Tibial artery (tissue), 4 donors: ENCODE data around the gene CEP63.
"Not testable (repeated sequence)": the region's sequence is repeated elsewhere in the genome, so short reads cannot be mapped to it uniquely, and the experiment has no call there.

Experiments
- DNase-seq, 2 donors: peaks; one replicate each; pipeline ENCODE4 v3.0.0-alpha.2; 2019
- H3K27ac ChIP-seq, 2 donors: fragments of 200-600 bp; sonication (generic) in 1 of 2; 1 replicate in 1 of 2; 2 replicates in 1 of 2; pipeline ENCODE4 v1.5.1; 2018 to 2019; ENCODE audit warnings: mild to moderate bottlenecking in 1 of 2
- H3K27me3 ChIP-seq, 2 donors: fragments of 200-600 bp; sonication (generic) in 1 of 2; one replicate each; pipeline versions ENCODE4 v1.5.1 to v1.6.0; 2016 to 2019
- H3K36me3 ChIP-seq, 3 donors: fragments of 200-600 bp; sonication (generic) in 2 of 3; one replicate each; pipeline ENCODE4 v1.5.1; 2016 to 2019; ENCODE audit warnings: mild to moderate bottlenecking in 2 of 3
- H3K4me1 ChIP-seq, 4 donors: fragments of 200-600 bp; sonication (generic) in 2 of 4; 1 replicate in 3 of 4; 2 replicates in 1 of 4; pipeline ENCODE4 v1.5.1; 2016 to 2019
- H3K4me3 ChIP-seq, 2 donors: fragments of 200-600 bp; sonication (generic) in 1 of 2; 1 replicate in 1 of 2; 2 replicates in 1 of 2; pipeline ENCODE4 v1.5.1; 2018 to 2019; ENCODE audit warnings: mild to moderate bottlenecking in 2 of 2
- H3K9me3 ChIP-seq, 3 donors: fragments of 200-600 bp; sonication (generic) in 1 of 3; one replicate each; pipeline ENCODE4 v1.5.1; 2016 to 2019
- intact Hi-C: fragments of 100-400 bp; cut with DNase I; formaldehyde crosslinking; loops from one replicate; pipeline ENCODE4 v1.15.0; 2023; ENCODE audit warnings: low total_unique reads
- TF ChIP-seq, protein P1 (sequence below), 2 experiments: fragments of 200-600 bp in 1 of 2; fragments of 450-650 bp in 1 of 2; IDR thresholded peaks; one replicate each; pipeline ENCODE4 v1.5.1; 2017 to 2019; ENCODE audit warnings: antibody characterized with exemption in 2 of 2, mild to moderate bottlenecking in 1 of 2, moderate library complexity in 1 of 2

The CEP63 gene

DNA sequence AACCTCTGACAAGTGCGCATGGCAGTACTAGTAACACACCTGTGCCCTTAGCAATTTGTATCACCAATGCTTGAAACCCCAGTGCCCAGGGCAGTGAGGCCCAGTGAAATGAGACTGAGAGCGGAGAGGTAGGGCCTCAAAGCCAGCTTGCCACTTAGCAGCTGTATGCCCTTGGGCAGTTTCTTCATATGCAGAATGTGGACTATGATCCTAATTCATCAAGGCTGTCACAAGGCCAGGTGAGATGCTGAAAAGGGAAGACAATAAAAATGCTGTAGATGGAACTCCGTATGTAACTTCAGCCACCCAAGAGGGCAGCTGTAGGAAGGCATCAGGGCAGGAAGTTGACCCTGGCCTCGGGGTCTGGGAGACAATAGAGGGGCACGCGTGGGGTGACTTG is 90.6 kb downstream of the CEP63 start:
- Histone ChIP-seq H3K27ac (no peak overlapping the region), H3K9me3 (peaks cover 0 to 3% (median 0%) of the 10 kb centered on the region in 3 donors), H3K4me1 (no peaks in the 10 kb centered on the region), H3K27me3 (no peaks in the 10 kb centered on the region), H3K4me3 (no peak overlapping the region), H3K36me3 (peaks cover 0 to 3% (median 0%) of the 10 kb centered on the region in 3 donors)
- TF ChIP-seq, protein P1, sequence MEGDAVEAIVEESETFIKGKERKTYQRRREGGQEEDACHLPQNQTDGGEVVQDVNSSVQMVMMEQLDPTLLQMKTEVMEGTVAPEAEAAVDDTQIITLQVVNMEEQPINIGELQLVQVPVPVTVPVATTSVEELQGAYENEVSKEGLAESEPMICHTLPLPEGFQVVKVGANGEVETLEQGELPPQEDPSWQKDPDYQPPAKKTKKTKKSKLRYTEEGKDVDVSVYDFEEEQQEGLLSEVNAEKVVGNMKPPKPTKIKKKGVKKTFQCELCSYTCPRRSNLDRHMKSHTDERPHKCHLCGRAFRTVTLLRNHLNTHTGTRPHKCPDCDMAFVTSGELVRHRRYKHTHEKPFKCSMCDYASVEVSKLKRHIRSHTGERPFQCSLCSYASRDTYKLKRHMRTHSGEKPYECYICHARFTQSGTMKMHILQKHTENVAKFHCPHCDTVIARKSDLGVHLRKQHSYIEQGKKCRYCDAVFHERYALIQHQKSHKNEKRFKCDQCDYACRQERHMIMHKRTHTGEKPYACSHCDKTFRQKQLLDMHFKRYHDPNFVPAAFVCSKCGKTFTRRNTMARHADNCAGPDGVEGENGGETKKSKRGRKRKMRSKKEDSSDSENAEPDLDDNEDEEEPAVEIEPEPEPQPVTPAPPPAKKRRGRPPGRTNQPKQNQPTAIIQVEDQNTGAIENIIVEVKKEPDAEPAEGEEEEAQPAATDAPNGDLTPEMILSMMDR (IDR thresholded peaks at IDR 0.05), result no peak
- no peak for DNase-seq
- intact Hi-C loops, result no loop called here

GRCh38 chr3:134576831-134577230 is 91.0 kb downstream of the CEP63 start:
- H3K4me1 ChIP-seq, result no peaks in the 10 kb centered on the region
- intact Hi-C loops, result no loop called here
- DNase-seq, result no peak
- no peak overlapping the region for H3K4me3 ChIP-seq
- no peak overlapping the region for H3K27ac ChIP-seq
- peaks cover 0 to 3% (median 0%) of the 10 kb centered on the region in 3 donors for H3K36me3 ChIP-seq
- H3K27me3 ChIP-seq, result no peaks in the 10 kb centered on the region
- H3K9me3 ChIP-seq, result peaks cover 0 to 3% (median 0%) of the 10 kb centered on the region in 3 donors
- TF ChIP-seq, protein P1 (IDR thresholded peaks at IDR 0.05), result no peak

DNA sequence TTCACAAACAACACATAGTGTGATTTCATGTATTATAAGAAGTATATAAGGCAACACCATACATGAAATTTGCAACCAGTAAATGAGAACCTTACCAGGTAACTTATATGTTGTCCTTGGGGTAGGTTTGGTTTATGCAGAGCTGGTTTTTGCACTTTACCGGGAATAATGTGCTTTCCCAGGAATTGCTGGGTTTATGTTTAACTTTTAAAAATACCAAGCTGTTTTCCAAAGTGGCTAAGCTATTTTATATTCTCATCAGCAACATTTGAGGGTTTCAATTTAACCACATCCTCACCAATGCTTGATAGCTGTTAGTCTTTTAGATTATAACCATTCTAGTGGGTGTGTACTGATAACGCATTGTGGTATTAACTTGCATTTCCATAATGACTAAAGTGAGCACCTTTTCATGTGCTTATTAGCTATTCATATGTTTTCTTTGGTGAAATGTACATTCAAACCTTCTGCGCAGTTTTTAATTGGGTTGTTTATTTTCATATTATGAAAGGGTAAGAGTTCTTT is 93.3 kb downstream of the CEP63 start:
- TF ChIP-seq, protein P1 (IDR thresholded peaks at IDR 0.05), result no peak
- Histone ChIP-seq H3K4me3 (no peak overlapping the region), H3K4me1 (no peaks in the 10 kb centered on the region), H3K9me3 (no peaks in the 10 kb centered on the region), H3K27ac (no peak overlapping the region), H3K27me3 (no peaks in the 10 kb centered on the region), H3K36me3 (peaks cover 0 to 3% (median 0%) of the 10 kb centered on the region in 3 donors)
- intact Hi-C loops, result no loop called here
- no peak for DNase-seq

DNA sequence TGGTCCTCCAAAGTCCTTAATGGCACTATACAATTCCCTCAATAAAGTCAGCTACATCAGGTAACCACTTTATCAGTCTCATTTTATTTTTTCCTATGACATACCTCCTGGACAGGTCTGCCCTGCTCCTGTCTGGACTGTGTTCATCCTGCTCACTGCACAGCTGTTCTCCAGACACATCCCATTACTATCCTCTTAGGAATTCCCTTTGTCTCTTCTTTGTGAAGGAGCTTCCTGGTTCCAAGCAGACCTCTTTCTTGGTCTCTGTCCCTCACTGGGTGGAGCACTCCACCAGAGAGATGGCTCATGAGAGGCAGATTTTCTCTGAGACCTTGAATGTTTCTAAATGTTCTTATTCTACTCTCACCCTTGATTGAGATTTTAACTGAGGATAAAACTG is 104.9 kb downstream of the CEP63 start:
- Histone ChIP-seq H3K9me3 (no peaks in the 10 kb centered on the region), H3K4me1 (no peaks in the 10 kb centered on the region), H3K27ac (no peak overlapping the region), H3K4me3 (no peak overlapping the region), H3K27me3 (no peaks in the 10 kb centered on the region), H3K36me3 (no peaks in the 10 kb centered on the region)
- intact Hi-C loops, result no loop called here
- DNase-seq, result no peak
- TF ChIP-seq, protein P1 (IDR thresholded peaks at IDR 0.05), result no peak

- no peaks in the 10 kb centered on the region for H3K27me3 ChIP-seq
- no peaks in the 10 kb centered on the region for H3K36me3 ChIP-seq
- DNase-seq, result no peak
- no peak overlapping the region for H3K27ac ChIP-seq
- TF ChIP-seq, protein P1 (IDR thresholded peaks at IDR 0.05), result no peak
- H3K4me3 ChIP-seq, result no peak overlapping the region
- intact Hi-C loops, result no loop called here
- no peaks in the 10 kb centered on the region for H3K4me1 ChIP-seq
- H3K9me3 ChIP-seq, result no peaks in the 10 kb centered on the region
Measured at GRCh38 chr3:134592806-134593205, 106.9 kb downstream of the CEP63 start.

DNA sequence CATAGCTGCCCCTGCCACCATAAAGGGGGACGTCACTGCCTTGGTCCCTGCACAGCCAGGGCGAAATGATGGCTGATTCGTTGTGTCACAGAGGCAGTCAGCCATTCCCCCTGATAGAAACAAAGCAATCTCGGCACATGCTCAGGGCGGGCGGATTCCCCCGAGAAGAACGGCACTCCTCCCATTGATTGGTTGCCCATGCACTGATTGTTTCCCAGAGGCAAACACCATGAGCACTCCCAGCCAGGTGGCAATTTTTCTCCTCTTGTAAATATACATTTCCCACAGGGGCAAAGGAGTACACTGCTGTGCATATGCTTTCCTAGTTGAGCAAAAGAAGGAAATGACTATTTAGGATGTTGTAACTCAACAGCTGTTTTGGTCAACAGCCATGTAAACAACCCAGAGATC is 108.5 kb downstream of the CEP63 start:
- no peak overlapping the region for H3K4me3 ChIP-seq
- intact Hi-C loops, result no loop called here
- H3K9me3 ChIP-seq, result no peaks in the 10 kb centered on the region
- H3K27me3 ChIP-seq, result no peaks in the 10 kb centered on the region
- no peaks in the 10 kb centered on the region for H3K4me1 ChIP-seq
- TF ChIP-seq, protein P1 (IDR thresholded peaks at IDR 0.05), result no peak
- H3K36me3 ChIP-seq, result no peaks in the 10 kb centered on the region
- DNase-seq, result no peak
- H3K27ac ChIP-seq, result no peak overlapping the region

GRCh38 chr3:134594986-134595385 is 109.1 kb downstream of the CEP63 start:
- H3K27ac ChIP-seq, H3K4me1 ChIP-seq, H3K27me3 ChIP-seq, H3K36me3 ChIP-seq, H3K4me3 ChIP-seq, DNase-seq, H3K9me3 ChIP-seq, intact Hi-C loops: not testable (repeated sequence)
